HCT116 (cell line): ENCODE data around the gene RBL1.

ENCODE experiments used
- TF ChIP-seq, protein P1 (sequence below), 3 experiments: fragments of 200-600 bp in 1 of 3; sonication (generic) in 1 of 3; IDR thresholded peaks in 2 of 3; conservative IDR thresholded peaks in 1 of 3; 2 replicates each; pipeline ENCODE4 v1.5.1; 2012 to 2017; ENCODE audit warnings: low read depth in 2 of 3, low read length in 2 of 3, antibody characterized with exemption in 1 of 3, borderline replicate concordance in 1 of 3, control low read depth in 1 of 3, mild to moderate bottlenecking in 1 of 3, mixed read lengths in 1 of 3, mixed run types in 1 of 3, moderate library complexity in 1 of 3; ENCODE audit not compliant: insufficient read depth in 1 of 3
- TF ChIP-seq, protein P2 (sequence below): IDR thresholded peaks from 2 replicates; pipeline ENCODE4 v1.6.1; 2011; ENCODE audit warnings: mild to moderate bottlenecking, low read length, moderate library complexity; ENCODE audit not compliant: insufficient replicate concordance; ENCODE audit errors: extremely low read depth

DNA sequence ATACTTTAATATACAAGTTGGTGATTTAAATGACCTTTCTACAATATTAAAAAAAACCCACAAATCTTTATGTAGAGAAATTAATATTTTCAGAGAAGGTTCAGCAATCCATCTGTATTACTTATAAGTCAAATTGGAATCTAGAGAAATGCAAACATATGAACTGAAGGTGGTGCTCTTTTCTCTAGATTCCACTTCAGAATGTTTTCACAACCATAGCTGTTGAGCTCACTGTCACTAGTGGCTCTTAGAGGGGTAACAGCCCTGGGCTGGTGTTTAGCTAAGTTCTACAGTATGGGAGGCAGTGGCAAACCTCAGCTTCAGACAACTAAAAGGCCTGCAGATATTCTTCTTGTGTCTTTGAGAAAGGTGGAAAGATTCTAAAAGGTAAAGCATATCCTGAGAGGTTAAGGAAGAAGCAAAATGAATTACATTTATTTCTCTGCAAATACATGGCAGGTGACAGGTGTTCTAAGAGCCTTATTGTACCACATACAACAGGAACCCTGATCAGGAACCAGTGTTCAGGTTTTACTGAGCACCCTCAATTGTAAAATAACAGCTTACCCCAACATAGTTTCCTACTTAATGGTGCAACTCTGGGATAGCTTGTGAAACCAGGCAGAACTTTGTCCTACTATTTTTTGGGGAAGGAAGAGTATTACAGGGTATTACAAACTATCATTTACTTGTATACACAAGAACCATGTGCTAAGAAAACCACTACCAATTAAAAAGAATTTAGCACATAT, 87.7 kb downstream of the RBL1 start:
- TF ChIP-seq, protein P1, sequence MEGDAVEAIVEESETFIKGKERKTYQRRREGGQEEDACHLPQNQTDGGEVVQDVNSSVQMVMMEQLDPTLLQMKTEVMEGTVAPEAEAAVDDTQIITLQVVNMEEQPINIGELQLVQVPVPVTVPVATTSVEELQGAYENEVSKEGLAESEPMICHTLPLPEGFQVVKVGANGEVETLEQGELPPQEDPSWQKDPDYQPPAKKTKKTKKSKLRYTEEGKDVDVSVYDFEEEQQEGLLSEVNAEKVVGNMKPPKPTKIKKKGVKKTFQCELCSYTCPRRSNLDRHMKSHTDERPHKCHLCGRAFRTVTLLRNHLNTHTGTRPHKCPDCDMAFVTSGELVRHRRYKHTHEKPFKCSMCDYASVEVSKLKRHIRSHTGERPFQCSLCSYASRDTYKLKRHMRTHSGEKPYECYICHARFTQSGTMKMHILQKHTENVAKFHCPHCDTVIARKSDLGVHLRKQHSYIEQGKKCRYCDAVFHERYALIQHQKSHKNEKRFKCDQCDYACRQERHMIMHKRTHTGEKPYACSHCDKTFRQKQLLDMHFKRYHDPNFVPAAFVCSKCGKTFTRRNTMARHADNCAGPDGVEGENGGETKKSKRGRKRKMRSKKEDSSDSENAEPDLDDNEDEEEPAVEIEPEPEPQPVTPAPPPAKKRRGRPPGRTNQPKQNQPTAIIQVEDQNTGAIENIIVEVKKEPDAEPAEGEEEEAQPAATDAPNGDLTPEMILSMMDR (IDR thresholded peaks at IDR 0.05 in 2 of 3, conservative IDR thresholded peaks at IDR 0.05 in 1 of 3; ENCODE audit: borderline replicate concordance in 1 of 3, insufficient read depth in 1 of 3, low read depth in 2 of 3, low read length in 2 of 3) = peak in 1 of 3 experiments; percentile 26; a peak in 1 of 6 replicates
- TF ChIP-seq, protein P2, sequence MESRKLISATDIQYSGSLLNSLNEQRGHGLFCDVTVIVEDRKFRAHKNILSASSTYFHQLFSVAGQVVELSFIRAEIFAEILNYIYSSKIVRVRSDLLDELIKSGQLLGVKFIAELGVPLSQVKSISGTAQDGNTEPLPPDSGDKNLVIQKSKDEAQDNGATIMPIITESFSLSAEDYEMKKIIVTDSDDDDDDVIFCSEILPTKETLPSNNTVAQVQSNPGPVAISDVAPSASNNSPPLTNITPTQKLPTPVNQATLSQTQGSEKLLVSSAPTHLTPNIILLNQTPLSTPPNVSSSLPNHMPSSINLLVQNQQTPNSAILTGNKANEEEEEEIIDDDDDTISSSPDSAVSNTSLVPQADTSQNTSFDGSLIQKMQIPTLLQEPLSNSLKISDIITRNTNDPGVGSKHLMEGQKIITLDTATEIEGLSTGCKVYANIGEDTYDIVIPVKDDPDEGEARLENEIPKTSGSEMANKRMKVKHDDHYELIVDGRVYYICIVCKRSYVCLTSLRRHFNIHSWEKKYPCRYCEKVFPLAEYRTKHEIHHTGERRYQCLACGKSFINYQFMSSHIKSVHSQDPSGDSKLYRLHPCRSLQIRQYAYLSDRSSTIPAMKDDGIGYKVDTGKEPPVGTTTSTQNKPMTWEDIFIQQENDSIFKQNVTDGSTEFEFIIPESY = no peak
